Aorta (tissue), 5 donors: Measurements from ENCODE around the gene MT1E. TPM values are rescaled to one million over a fixed set of nuclear protein-coding genes. Genes with fewer than 3 reads are reported as not detected.
"Not testable (repeated sequence)": the region's sequence is repeated elsewhere in the genome, so short reads cannot be mapped to it uniquely, and the experiment has no call there.

Experiments
- ATAC-seq: fragments of 200-7000 bp; cut with Tn5 transposase; one replicate; pipeline ENCODE4 v1.9.1; 2022; ENCODE audit warnings: moderate library complexity; ENCODE audit not compliant: low FRiP score
- DNase-seq, 2 donors: peaks; one replicate each; pipeline ENCODE4 v3.0.0-alpha.2; 2020
- H3K27ac ChIP-seq, 2 donors: one replicate each; pipeline ENCODE4 v1.5.1; 2013; ENCODE audit warnings: low read length in 2 of 2, mild to moderate bottlenecking in 2 of 2, moderate library complexity in 2 of 2, control low read depth in 1 of 2, inconsistent platforms in 1 of 2, low read depth in 1 of 2
- H3K27me3 ChIP-seq, 2 donors: one replicate each; pipeline ENCODE4 v1.6.1; 2013; ENCODE audit warnings: control low read depth in 1 of 2, low read length in 1 of 2, mild to moderate bottlenecking in 1 of 2, moderate library complexity in 1 of 2; ENCODE audit not compliant: insufficient read depth in 2 of 2, control insufficient read depth in 1 of 2
- H3K36me3 ChIP-seq, 2 donors: one replicate each; pipeline ENCODE4 v1.6.1; 2013; ENCODE audit warnings: control low read depth in 1 of 2, low read length in 1 of 2, mild to moderate bottlenecking in 1 of 2; ENCODE audit not compliant: insufficient read depth in 2 of 2, control insufficient read depth in 1 of 2
- H3K4me1 ChIP-seq, 2 donors: one replicate each; pipeline ENCODE4 v1.6.1; 2013; ENCODE audit warnings: low read length in 2 of 2, control low read depth in 1 of 2, mild to moderate bottlenecking in 1 of 2, moderate library complexity in 1 of 2; ENCODE audit not compliant: insufficient read depth in 2 of 2, control insufficient read depth in 1 of 2
- H3K4me3 ChIP-seq, 2 donors: one replicate each; pipeline ENCODE4 v1.5.1; 2013; ENCODE audit warnings: low read length in 2 of 2, control low read depth in 1 of 2, mild to moderate bottlenecking in 1 of 2
- H3K9me3 ChIP-seq: one replicate; pipeline ENCODE4 v1.6.1; 2013; ENCODE audit warnings: mild to moderate bottlenecking, low read length; ENCODE audit not compliant: control insufficient read depth
- WGBS, 2 donors: extraction: QIAGEN DNeasy Blood & Tissue Kit; methylation state at CpG; one replicate each; pipeline ENCODE4 v1.1.7; 2013; 5-methylcytosine and 5-hydroxymethylcytosine counted together
- intact Hi-C, 2 donors: fragments of 100-400 bp; cut with DNase I; formaldehyde crosslinking; loops; one replicate each; pipeline versions ENCODE4 v1.14.2 to v1.15.0; 2022
- polyA plus RNA-seq, 2 donors: library from polyadenylated mRNA; stranded (reverse); fragments of 200-250 nt; gene quantifications; one replicate each; pipeline ENCODE4 v1.2.3, GENCODE V29; 2013
- total RNA-seq, 2 donors: library from RNA; stranded (reverse); fragmentation: NEBNext Ultra II Directional; extraction: Animal tissue kit (Norgen Biotek cat#: 25700); gene quantifications; one replicate each; pipeline ENCODE4 v1.2.1, GENCODE V29; 2021
- donor health status: healthy with polysubstance abuse.
- donor health status: Bipolar disorder and iron deficiency.
- donor health status: DM: no; HTN: no; CAD: no.
- donor health status: DM: no; HTN: no; CAD: no.
- donor health status: DM: yes; HTN: yes; CAD: no.

The MT1E gene
- total and polyA plus RNA-seq, 4 donors = 47.8 to 606 (median 270) TPM

DNA sequence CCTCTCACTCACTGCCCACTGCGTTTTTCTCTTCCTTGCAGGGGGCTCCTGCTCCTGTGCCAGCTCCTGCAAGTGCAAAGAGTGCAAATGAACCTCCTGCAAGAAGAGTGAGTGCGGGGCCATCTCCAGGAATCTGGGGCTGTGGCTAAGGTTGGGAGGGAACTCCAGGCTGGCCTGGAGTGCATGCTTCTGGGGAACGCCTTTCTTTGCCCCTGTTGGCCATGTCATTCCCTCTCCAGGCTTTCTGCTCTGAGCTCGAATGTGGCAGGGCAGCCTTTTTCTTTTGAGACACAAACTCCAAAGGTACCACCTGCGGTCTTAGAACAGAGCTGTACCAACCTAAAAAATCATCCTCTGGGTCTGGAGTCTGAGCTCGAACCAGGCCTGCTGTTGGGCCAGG, 7.4 kb upstream of the MT1E start:
- no peak for ATAC-seq

GRCh38 chr16:56620339-56620897, 5.2 kb upstream of the MT1E start:
- WGBS, 2 donors = 83 to 85% methylated on average over 8 of the region's 8 CpGs
- DNase-seq = no peak
- no peaks in the 10 kb centered on the region for H3K27me3 ChIP-seq
- H3K4me3 ChIP-seq = no peak overlapping the region
- intact Hi-C loops = no loop called here
- H3K27ac ChIP-seq = no peak overlapping the region
- H3K9me3 ChIP-seq = no peaks in the 10 kb centered on the region
- no peak for ATAC-seq
- no peaks in the 10 kb centered on the region for H3K4me1 ChIP-seq
- H3K36me3 ChIP-seq = no peaks in the 10 kb centered on the region

More for the DNA sequence above, 7.4 kb upstream of the MT1E start:
- no peaks in the 10 kb centered on the region for H3K9me3 ChIP-seq
- H3K36me3 ChIP-seq = no peaks in the 10 kb centered on the region
- no peak overlapping the region for H3K4me3 ChIP-seq
- H3K27me3 ChIP-seq = no peaks in the 10 kb centered on the region
- DNase-seq = no peak
- H3K27ac ChIP-seq = no peak overlapping the region
- intact Hi-C loops = no loop called here
- no peaks in the 10 kb centered on the region for H3K4me1 ChIP-seq
- WGBS, 2 donors = 87 to 90% methylated on average over 6 of the region's 6 CpGs

DNA sequence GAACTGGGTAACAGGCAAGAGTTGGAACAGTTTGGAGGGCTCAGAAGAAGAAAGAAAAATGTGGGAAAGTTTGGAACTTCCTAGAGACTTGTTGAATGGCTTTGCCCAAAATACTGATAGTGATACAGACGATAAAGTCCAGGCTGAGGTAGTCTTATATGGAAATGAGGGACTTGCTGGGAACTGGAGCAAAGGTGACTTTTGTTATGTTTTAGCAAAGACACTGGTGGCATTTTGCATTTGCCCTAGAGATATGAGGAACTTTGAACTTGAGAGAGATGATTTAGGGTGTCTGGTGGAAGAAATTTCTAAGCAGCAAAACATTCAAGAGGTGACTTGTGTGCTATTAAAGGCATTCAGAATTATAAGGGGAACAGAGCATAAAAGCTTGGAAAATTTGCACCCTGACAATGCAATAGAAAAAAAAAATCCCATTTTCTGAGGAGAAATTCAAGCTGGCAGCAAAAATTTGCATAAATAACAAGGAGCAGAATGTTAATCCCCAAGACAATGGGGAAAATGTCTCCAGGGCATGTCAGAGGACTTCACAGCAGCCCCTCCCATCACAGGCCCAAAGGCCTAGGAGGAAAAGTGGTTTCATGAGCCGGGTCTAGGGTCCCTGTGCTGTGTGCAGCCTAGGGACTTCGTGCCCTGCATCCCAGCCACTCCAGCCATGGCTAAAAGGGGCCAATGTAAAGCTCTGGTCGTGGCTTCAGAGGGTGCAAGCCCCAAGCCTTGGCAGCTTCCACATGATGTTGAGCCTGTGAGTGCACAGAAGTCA, 3.7 kb upstream of the MT1E start:
- H3K4me3 ChIP-seq, H3K27me3 ChIP-seq, H3K27ac ChIP-seq, H3K36me3 ChIP-seq, H3K9me3 ChIP-seq, H3K4me1 ChIP-seq, ATAC-seq, DNase-seq, intact Hi-C loops: not testable (repeated sequence)
- 67 to 81% methylated on average over 4 of the region's 4 CpGs for WGBS, 2 donors

DNA sequence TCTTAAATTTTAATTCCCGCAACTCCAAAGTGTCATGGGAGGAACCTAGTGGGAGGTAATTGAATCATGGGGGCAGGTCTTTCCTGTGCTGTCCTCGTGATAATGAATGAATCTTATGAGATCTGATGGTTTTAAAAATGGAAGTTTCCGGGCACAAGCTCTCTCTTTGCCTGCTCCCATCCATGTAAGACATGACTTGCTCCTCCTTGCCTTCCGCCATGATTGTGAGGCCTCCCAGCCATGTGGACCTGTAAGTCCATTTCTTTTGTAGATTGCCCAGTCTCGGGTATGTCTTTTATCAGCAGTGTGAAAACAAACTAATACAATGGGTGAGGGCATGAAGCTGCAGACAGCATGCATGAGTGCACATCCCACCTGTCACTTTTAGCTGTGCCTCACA, 2.4 kb upstream of the MT1E start:
- intact Hi-C loops, H3K4me1 ChIP-seq, H3K4me3 ChIP-seq, H3K27ac ChIP-seq, H3K36me3 ChIP-seq, H3K27me3 ChIP-seq, DNase-seq, ATAC-seq, H3K9me3 ChIP-seq: not testable (repeated sequence)
- 96% methylated on average over 5 of the region's 5 CpGs for WGBS, 2 donors

DNA sequence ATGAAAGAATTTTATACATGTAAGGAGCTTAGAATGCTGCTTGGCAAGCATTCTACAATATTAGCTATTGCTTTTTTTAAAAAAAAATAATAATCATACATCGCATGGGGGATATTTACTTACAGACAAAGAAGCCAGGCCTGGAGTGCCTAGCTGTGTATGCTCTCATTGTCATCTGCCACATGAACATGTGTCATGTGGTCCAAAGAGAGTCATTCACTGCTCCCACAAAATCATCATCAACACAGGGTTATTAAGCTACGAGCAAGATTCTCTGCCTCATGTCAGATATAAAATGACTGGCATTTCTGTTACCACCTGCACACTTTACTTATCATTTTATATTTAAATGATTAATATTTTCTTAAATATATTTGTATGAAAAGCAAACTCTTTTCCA, 1.9 kb upstream of the MT1E start:
- no peak for DNase-seq
- H3K9me3 ChIP-seq = no peaks in the 10 kb centered on the region
- no peaks in the 10 kb centered on the region for H3K4me1 ChIP-seq
- WGBS, 2 donors = 94 to 95% methylated on average over 2 of the region's 2 CpGs
- intact Hi-C loops = no loop called here
- H3K4me3 ChIP-seq = no peak overlapping the region
- no peak overlapping the region for H3K27ac ChIP-seq
- ATAC-seq = no peak
- no peaks in the 10 kb centered on the region for H3K36me3 ChIP-seq
- H3K27me3 ChIP-seq = no peaks in the 10 kb centered on the region

DNA sequence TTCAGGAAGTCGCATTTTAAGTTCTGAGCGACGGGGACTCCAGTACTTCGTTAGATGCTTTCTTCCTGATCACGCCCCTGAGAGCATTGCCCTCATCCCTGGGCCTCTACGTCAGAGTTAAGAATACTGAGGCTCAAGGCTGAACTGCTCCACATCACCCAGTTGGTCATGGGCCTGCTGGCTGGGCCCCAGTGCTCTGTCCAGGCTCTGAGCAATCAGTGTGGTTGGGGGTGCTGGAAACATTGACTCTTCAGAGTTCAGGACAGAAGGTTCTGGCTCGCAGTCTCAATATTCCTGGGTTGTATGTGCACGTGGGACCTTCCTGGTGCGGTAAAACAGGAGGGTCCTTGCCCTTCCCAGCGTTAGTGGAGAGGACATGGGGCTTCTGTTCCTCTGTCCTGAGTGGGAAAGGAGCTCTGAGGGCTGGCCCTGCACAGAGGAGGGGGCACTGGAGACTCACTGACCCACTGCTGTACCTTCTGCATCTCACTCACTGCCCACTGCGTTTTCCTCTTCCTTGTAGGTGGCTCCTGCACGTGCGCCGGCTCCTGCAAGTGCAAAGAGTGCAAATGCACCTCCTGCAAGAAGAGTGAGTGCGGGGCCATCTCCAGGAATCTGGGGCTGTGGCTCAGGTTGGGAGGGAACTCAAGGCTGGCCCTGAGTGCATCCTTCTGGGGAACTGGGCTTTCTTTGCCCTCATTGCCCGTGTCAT, 518 bp downstream of the MT1E start:
- no peaks in the 10 kb centered on the region for H3K27me3 ChIP-seq
- ATAC-seq (peak; percentile 89), DNase-seq (peak; percentile 82 to 92)
- intact Hi-C loops = loop anchor here in 1 of 2 donors (1.0 kb wide), 1 partner anchor 17 kb away; no protein-coding TSS in a partner anchor
- no peaks in the 10 kb centered on the region for H3K9me3 ChIP-seq
- no peaks in the 10 kb centered on the region for H3K4me1 ChIP-seq
- H3K36me3 ChIP-seq = no peaks in the 10 kb centered on the region
- peak overlapping the region; percentile 43 to 95 for H3K27ac ChIP-seq
- 3 to 5% methylated on average over 16 of the region's 16 CpGs for WGBS, 2 donors
- H3K4me3 ChIP-seq = peak overlapping the region; percentile 38 to 71

GRCh38 chr16:56626685-56627084, 1.1 kb downstream of the MT1E start:
- intact Hi-C loops = loop anchor here in 1 of 2 donors (1.0 kb wide), 1 partner anchor 17 kb away; no protein-coding TSS in a partner anchor
- WGBS, 2 donors = 1 to 6% methylated on average over 7 of the region's 7 CpGs
- H3K27me3 ChIP-seq = no peaks in the 10 kb centered on the region
- DNase-seq = no peak
- no peaks in the 10 kb centered on the region for H3K9me3 ChIP-seq
- no peak for ATAC-seq
- peak overlapping the region; percentile 43 to 95 for H3K27ac ChIP-seq
- no peaks in the 10 kb centered on the region for H3K4me1 ChIP-seq
- no peaks in the 10 kb centered on the region for H3K36me3 ChIP-seq
- peak overlapping the region; percentile 56 to 71 for H3K4me3 ChIP-seq

- ATAC-seq = no peak
- no peaks in the 10 kb centered on the region for H3K27me3 ChIP-seq
- 73 to 77% methylated on average over 9 of the region's 9 CpGs for whole genome bisulfite sequencing, 2 donors
- no peak overlapping the region for H3K4me3 ChIP-seq
- DNase-seq = no peak
- H3K36me3 ChIP-seq = no peaks in the 10 kb centered on the region
- intact Hi-C loops = no loop called here
- peak overlapping the region in 1 of 2 donors; percentile 48 for H3K27ac ChIP-seq
- no peaks in the 10 kb centered on the region for H3K4me1 ChIP-seq
- H3K9me3 ChIP-seq = no peaks in the 10 kb centered on the region
Observed at GRCh38 chr16:56628486-56629350, 3.1 kb downstream of the MT1E start.
